BJ (cell line): ENCODE results near the gene POLK. TPM values are rescaled to one million over a fixed set of nuclear protein-coding genes. Genes with fewer than 3 reads are reported as not detected.
"Not testable (repeated sequence)": the region's sequence is repeated elsewhere in the genome, so short reads cannot be mapped to it uniquely, and the experiment has no call there.

Experiments
- CTCF ChIA-PET: fragments of 350-600 bp; formaldehyde crosslinking; extraction: SDS; loops from one replicate; lab custom pipeline; 2021; ENCODE audit warnings: antibody characterized with exemption, inconsistent platforms; lab: Yijun Ruan, JAX
- POLR2A ChIA-PET: fragments of 300-600 bp; sonication (Branson Sonifier 250); formaldehyde crosslinking; extraction: SDS; loops from one replicate; lab custom pipeline; 2021; ENCODE audit warnings: antibody characterized with exemption; lab: Charles Lee
- DNase-seq: peaks from one replicate; pipeline ENCODE4 v3.0.0-alpha.2; 2011; ENCODE audit warnings: low read depth
- H3K27me3 ChIP-seq: 2 replicates; pipeline ENCODE4 v1.6.0; 2011; ENCODE audit warnings: low read length; ENCODE audit not compliant: control insufficient read depth, insufficient read depth
- H3K36me3 ChIP-seq: 2 replicates; pipeline ENCODE4 v1.5.1; 2011; ENCODE audit warnings: low read length; ENCODE audit not compliant: control insufficient read depth, insufficient read depth
- H3K4me3 ChIP-seq: 2 replicates; pipeline ENCODE4 v1.5.1; 2011; ENCODE audit warnings: low read depth, mild to moderate bottlenecking, control low read depth, low read length
- polyA plus RNA-seq: library from polyadenylated mRNA; depleted of rRNA; stranded (reverse); fragments of >200 nt; gene quantifications from 2 replicates; pipeline ENCODE4 v1.2.3, GENCODE V29; 2011
- TF ChIP-seq, protein P1 (sequence below): IDR thresholded peaks from 2 replicates; pipeline ENCODE4 v1.5.1; 2011; ENCODE audit warnings: low read depth, mild to moderate bottlenecking, control low read depth, inconsistent platforms, low read length, moderate library complexity; ENCODE audit not compliant: insufficient read depth

Gene POLK
- polyA plus RNA-seq, 1 experiment, result 11.8 TPM

DNA sequence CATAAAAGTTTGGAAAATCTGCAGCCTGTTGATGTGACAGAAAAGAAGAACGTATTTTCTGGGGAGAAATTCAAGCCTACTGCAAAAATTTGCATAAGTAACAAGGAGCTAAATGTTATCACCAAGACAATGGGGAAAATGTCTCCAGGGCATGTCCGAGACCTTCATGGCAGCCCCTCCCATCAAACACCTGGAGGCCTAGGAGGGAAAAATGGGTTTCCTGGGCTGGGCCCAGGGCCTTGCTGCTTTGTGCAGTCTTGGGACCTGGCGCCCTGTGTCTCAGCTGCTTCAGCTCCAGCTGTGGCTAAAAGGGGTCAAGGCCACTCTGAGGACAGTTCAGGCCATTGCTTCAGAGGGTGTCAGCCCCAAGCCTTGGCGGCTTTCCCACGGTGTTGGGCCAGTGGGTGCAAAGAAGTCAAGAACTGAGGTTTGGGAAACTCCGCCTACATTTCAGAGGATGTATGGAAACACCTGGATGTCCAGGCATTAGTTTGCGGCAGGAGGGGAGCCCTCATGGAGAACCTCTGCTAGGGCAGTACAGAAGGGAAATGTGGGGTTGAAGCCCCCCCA, 13.4 kb upstream of the POLK start:
- DNase-seq, result no peak
- POLR2A ChIA-PET, result no interaction called here
- TF ChIP-seq, protein P1, sequence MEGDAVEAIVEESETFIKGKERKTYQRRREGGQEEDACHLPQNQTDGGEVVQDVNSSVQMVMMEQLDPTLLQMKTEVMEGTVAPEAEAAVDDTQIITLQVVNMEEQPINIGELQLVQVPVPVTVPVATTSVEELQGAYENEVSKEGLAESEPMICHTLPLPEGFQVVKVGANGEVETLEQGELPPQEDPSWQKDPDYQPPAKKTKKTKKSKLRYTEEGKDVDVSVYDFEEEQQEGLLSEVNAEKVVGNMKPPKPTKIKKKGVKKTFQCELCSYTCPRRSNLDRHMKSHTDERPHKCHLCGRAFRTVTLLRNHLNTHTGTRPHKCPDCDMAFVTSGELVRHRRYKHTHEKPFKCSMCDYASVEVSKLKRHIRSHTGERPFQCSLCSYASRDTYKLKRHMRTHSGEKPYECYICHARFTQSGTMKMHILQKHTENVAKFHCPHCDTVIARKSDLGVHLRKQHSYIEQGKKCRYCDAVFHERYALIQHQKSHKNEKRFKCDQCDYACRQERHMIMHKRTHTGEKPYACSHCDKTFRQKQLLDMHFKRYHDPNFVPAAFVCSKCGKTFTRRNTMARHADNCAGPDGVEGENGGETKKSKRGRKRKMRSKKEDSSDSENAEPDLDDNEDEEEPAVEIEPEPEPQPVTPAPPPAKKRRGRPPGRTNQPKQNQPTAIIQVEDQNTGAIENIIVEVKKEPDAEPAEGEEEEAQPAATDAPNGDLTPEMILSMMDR, result no peak
- no peaks in the 10 kb centered on the region for H3K27me3 ChIP-seq
- peaks cover 2% of the 10 kb centered on the region; the same call in 1 of the 2 replicates for H3K36me3 ChIP-seq
- no peak overlapping the region for H3K4me3 ChIP-seq
- CTCF ChIA-PET, result no interaction called here

DNA sequence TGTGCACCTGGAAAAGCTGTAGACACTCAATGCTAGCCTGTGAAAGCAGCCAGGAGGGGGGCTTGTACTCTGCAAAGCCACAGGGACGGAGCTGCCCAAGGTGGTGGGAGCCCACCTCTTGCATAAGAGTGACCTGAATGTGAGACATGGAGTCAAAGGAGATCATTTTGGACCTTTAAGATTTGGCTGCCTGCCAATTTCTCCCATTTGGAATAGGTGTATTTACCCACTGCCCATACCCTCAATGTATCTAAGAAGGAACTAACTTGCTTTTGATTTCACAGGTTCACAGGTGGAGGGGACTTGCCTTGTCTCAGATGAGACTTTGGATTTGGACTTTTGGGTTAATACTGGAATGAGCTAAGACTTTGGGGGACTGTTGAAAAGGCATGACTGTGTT, 12.8 kb upstream of the POLK start:
- H3K27me3 ChIP-seq, CTCF ChIA-PET, POLR2A ChIA-PET: not testable (repeated sequence)

DNA sequence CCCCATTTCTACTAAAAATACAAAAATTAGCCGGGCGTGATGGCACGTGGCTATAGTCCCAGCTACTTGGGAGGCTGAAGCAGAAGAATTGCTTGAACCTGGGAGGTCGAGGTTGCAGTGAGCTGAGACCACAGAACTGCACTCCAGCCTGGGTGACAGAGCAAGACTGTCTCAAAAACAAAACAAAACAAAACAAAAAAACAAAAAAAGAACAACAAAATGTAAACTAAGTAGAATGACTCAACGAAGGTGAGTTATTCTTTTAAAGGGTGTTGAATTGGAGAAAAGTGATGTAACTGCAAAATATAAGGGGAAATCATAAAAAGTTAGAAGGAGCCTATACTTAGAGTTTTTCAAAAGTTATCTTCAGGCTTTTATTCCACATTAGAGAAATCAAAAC, 6.6 kb upstream of the POLK start:
- POLR2A ChIA-PET, DNase-seq, H3K36me3 ChIP-seq, H3K4me3 ChIP-seq, CTCF ChIA-PET, H3K27me3 ChIP-seq: not testable (repeated sequence)

More for the DNA sequence above, 12.8 kb upstream of the POLK start:
- not testable (repeated sequence) for H3K36me3 ChIP-seq, H3K4me3 ChIP-seq, DNase-seq

DNA sequence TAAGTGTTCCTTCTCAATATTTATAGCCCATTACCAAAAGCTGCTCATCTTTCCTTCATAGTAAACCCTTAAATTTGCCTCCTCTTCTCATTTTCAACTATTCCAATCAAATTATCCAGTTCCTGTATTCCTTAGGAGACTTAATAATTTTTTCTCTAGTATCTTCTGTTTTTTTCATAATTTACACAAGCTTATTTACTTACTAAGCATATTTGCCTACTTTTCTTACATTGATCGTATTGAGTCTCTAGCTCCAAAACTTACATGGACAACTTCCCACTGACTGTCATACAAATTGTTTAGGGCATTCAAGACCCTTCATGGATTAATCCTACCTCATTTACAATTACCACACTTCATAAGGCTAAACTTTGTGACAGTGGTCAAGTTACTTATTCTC, 3.9 kb upstream of the POLK start:
- no peak for DNase-seq
- H3K4me3 ChIP-seq, result no peak overlapping the region
- TF ChIP-seq, protein P1, result no peak
- no peaks in the 10 kb centered on the region for H3K27me3 ChIP-seq
- no peaks in the 10 kb centered on the region for H3K36me3 ChIP-seq
- ChIA-PET CTCF (no interaction called here), POLR2A (no interaction called here)

DNA sequence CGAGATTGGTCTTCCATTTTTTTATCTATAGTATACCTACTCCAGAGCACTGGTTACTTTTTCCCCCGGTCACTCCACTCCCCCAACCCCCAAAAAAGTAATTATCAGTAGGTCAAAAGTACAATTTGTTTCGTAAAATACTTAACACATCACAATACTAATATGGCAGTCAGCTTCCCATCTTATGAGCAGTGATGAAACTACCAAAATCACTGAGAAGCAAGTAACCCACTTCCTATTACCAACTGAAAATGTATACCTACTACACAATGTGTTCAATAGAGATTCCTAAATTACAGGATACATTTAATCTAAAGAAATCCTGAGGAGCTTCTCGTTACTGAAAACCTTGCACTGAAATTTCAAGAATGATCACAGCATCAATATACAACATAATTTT, 2.1 kb upstream of the POLK start:
- DNase-seq, result no peak
- Histone ChIP-seq H3K36me3 (no peaks in the 10 kb centered on the region), H3K27me3 (no peaks in the 10 kb centered on the region), H3K4me3 (peak overlapping the region; percentile 91)
- CTCF ChIA-PET, result interaction anchor here (0.6 kb wide), 1 partner anchor 37 kb away, joined by 3 read pairs; no protein-coding TSS in a partner anchor
- POLR2A ChIA-PET, result interaction anchor here (0.6 kb wide), 1 partner anchor 574 kb away, joined by 7 read pairs; no protein-coding TSS in a partner anchor
- TF ChIP-seq, protein P1, result no peak

DNA sequence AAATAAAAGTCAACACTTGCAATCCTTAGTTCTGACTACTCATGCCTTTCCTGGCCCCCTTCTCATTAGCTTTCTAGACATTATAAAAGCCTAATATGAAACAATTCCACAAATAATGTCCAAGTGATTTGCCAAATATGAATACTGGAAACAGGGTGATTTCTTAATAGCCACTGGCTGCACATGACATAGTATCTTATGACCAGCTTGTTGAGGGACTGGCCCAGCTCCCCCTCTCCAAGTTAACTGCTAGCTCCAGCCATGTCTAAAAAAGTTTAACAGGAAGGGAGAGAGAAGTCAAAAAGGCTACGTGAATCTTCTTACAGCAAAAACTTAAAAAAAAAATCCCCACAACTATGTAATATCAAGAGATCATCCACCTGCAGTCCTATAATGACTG, 1.7 kb upstream of the POLK start:
- TF ChIP-seq, protein P1, result no peak
- ChIA-PET POLR2A (interaction anchor here (0.6 kb wide), 1 partner anchor 575 kb away, joined by 7 read pairs; no protein-coding TSS in a partner anchor), CTCF (no interaction called here)
- H3K4me3 ChIP-seq, result peak overlapping the region; percentile 91
- DNase-seq, result no peak
- H3K36me3 ChIP-seq, result no peaks in the 10 kb centered on the region
- no peaks in the 10 kb centered on the region for H3K27me3 ChIP-seq
